HepG2 (cell line): ENCODE data around the gene GPAM. TPM values are rescaled to one million over a fixed set of nuclear protein-coding genes. Genes with fewer than 3 reads are reported as not detected.

Experiments
- CREM ChIP-seq, 2 experiments: sonication (generic) in 1 of 2; formaldehyde crosslinking in 1 of 2; IDR thresholded peaks; 2 replicates each; pipeline versions ENCODE4 v1.4.0 to v1.6.1; 2016 to 2020; ENCODE audit warnings: antibody characterized with exemption in 1 of 2, mild to moderate bottlenecking in 1 of 2, missing genetic modification reagents in 1 of 2
- FOXA1 ChIP-seq, 2 experiments: fragments of 450-650 bp in 1 of 2; sonication (generic) in 1 of 2; formaldehyde crosslinking in 1 of 2; IDR thresholded peaks; 2 replicates each; pipeline versions ENCODE4 v1.4.0 to v1.6.1; 2016 to 2020; ENCODE audit warnings: missing genetic modification reagents in 1 of 2
- FOXK2 ChIP-seq: fragments of 450-650 bp; IDR thresholded peaks from 2 replicates; pipeline ENCODE4 v1.6.1; 2016
- HMG20A ChIP-seq: IDR thresholded peaks from 2 replicates; pipeline ENCODE4 v1.6.1; 2016; ENCODE audit warnings: borderline replicate concordance
- MAFF ChIP-seq: IDR thresholded peaks from 2 replicates; pipeline ENCODE4 v1.6.1; 2011; ENCODE audit warnings: low read depth, low read length, improper control_type of control experiment
- NCOR1 ChIP-seq: fragments of 200-600 bp; sonication (generic); IDR thresholded peaks from 2 replicates; pipeline ENCODE4 v1.7.0; 2017; ENCODE audit warnings: antibody characterized with exemption, low read length, borderline replicate concordance
- RBFOX2 ChIP-seq: fragments of 200-400 bp; formaldehyde crosslinking; IDR thresholded peaks from 2 replicates; pipeline ENCODE4 v1.6.1; 2017; ENCODE audit warnings: low read depth, mild to moderate bottlenecking, low read length
- RFX1 ChIP-seq: fragments of 450-650 bp; IDR thresholded peaks from 2 replicates; pipeline ENCODE4 v1.6.1; 2017
- STAG1 ChIP-seq: sonication (generic); formaldehyde crosslinking; IDR thresholded peaks from 2 replicates; pipeline ENCODE4 v1.4.0; 2020; ENCODE audit warnings: missing genetic modification reagents
- TBX2 ChIP-seq: sonication (generic); formaldehyde crosslinking; IDR thresholded peaks from 2 replicates; pipeline ENCODE4 v1.5.0; 2020; ENCODE audit warnings: missing genetic modification reagents, mild to moderate bottlenecking, borderline replicate concordance
- ZEB1 ChIP-seq: IDR thresholded peaks from 2 replicates; pipeline ENCODE4 v1.6.1; 2012; ENCODE audit warnings: mild to moderate bottlenecking, low read depth, inconsistent platforms; ENCODE audit not compliant: insufficient replicate concordance
- ZNF720 ChIP-seq: sonication (generic); formaldehyde crosslinking; IDR thresholded peaks from 2 replicates; pipeline ENCODE4 v1.4.0; 2020; ENCODE audit warnings: missing genetic modification reagents
- polyA plus RNA-seq, 8 experiments: library from polyadenylated mRNA; depleted of rRNA in 3 of 8; stranded (reverse) in 7 of 8; unstranded in 1 of 8; fragments of >200 nt; fragmentation: Illumina TruSeq in 4 of 8; extraction: Trizol in 4 of 8; gene quantifications; 2 replicates each; pipeline versions ENCODE4 v1.2.1 to v1.2.3, GENCODE V29; 2011 to 2016; ENCODE audit warnings: low read depth in 4 of 8, missing spikeins in 1 of 8, mixed read lengths in 1 of 8; ENCODE audit not compliant: insufficient read depth in 1 of 8
- total RNA-seq, 5 experiments: library from RNA; depleted of rRNA; stranded (reverse); fragments of >200 nt; fragmentation: Illumina TruSeq; extraction: Trizol; gene quantifications; 2 replicates each; pipeline ENCODE4 v1.2.3, GENCODE V29; 2016; ENCODE audit warnings: low read depth in 1 of 5
- TF ChIP-seq, protein P1 (sequence below): sonication (generic); formaldehyde crosslinking; IDR thresholded peaks from 2 replicates; pipeline ENCODE4 v1.5.1; 2020; ENCODE audit warnings: mild to moderate bottlenecking, missing genetic modification reagents, borderline replicate concordance
- TF ChIP-seq, protein P2 (sequence below): sonication (generic); formaldehyde crosslinking; IDR thresholded peaks from 2 replicates; pipeline ENCODE4 v1.5.0; 2020; ENCODE audit warnings: mild to moderate bottlenecking, missing genetic modification reagents
- TF ChIP-seq, protein P3 (sequence below): sonication (generic); formaldehyde crosslinking; IDR thresholded peaks from 2 replicates; pipeline ENCODE4 v1.5.0; 2020; ENCODE audit warnings: mild to moderate bottlenecking, missing genetic modification reagents, borderline replicate concordance

Gene GPAM
- total and polyA plus RNA-seq, 2 of the 13 experiments (the other 11 are each of a cell fraction or from before 2014, with no cell fraction given), result 36.8 to 140 TPM

DNA sequence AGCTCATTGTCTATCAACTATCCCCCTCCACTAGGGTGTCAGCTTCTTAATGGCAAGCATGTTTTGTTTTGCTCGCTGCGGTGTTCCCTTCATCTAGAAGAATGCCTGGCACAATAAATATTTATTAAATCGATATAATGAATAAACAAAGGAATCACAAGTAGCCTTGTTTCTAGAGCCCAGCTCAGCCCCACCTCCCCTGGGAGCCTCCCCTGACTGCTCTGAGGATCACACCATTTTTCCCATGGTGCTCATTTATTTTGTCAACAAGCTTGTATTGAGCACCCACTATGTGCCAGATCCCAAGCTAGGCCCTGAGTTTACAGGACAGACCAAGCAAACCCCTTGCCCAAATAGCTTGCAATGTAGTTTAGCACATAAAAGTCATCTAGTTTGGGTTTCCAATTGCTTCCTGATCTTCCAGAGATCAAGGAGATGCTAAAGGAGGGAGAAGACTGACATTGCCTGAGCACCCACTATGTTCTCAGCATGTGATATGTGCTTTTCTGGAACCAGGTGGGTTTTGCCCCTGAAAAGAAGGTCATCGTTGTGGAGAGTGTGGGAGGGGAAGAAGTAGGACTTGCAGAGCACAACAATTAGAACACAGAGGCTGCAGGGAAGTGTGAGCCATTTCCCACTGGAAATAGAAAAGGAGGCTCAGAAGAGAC is 42.3 kb upstream of the GPAM start (continued):
- TF ChIP-seq, protein P1, sequence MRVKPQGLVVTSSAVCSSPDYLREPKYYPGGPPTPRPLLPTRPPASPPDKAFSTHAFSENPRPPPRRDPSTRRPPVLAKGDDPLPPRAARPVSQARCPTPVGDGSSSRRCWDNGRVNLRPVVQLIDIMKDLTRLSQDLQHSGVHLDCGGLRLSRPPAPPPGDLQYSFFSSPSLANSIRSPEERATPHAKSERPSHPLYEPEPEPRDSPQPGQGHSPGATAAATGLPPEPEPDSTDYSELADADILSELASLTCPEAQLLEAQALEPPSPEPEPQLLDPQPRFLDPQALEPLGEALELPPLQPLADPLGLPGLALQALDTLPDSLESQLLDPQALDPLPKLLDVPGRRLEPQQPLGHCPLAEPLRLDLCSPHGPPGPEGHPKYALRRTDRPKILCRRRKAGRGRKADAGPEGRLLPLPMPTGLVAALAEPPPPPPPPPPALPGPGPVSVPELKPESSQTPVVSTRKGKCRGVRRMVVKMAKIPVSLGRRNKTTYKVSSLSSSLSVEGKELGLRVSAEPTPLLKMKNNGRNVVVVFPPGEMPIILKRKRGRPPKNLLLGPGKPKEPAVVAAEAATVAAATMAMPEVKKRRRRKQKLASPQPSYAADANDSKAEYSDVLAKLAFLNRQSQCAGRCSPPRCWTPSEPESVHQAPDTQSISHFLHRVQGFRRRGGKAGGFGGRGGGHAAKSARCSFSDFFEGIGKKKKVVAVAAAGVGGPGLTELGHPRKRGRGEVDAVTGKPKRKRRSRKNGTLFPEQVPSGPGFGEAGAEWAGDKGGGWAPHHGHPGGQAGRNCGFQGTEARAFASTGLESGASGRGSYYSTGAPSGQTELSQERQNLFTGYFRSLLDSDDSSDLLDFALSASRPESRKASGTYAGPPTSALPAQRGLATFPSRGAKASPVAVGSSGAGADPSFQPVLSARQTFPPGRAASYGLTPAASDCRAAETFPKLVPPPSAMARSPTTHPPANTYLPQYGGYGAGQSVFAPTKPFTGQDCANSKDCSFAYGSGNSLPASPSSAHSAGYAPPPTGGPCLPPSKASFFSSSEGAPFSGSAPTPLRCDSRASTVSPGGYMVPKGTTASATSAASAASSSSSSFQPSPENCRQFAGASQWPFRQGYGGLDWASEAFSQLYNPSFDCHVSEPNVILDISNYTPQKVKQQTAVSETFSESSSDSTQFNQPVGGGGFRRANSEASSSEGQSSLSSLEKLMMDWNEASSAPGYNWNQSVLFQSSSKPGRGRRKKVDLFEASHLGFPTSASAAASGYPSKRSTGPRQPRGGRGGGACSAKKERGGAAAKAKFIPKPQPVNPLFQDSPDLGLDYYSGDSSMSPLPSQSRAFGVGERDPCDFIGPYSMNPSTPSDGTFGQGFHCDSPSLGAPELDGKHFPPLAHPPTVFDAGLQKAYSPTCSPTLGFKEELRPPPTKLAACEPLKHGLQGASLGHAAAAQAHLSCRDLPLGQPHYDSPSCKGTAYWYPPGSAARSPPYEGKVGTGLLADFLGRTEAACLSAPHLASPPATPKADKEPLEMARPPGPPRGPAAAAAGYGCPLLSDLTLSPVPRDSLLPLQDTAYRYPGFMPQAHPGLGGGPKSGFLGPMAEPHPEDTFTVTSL (CRISPR knock-in tag), result no peak
- TF ChIP-seq TBX2 (CRISPR knock-in tag) (no peak), ZEB1 (peak; percentile 64), STAG1 (CRISPR knock-in tag) (no peak), FOXA1 (IDR thresholded peaks at IDR 0.05) (no peak), FOXA1 (CRISPR knock-in tag; IDR thresholded peaks at IDR 0.05) (peak; percentile 71), FOXK2 (peak; percentile 10; the same call in 1 of the 2 replicates), ZNF720 (CRISPR knock-in tag) (no peak), HMG20A (CRISPR knock-in tag) (no peak), NCOR1 (peak; percentile 28; the same call in 1 of the 2 replicates), RFX1 (no peak), RBFOX2 (peak; percentile 3; the same call in 1 of the 2 replicates), MAFF (no peak), CREM (IDR thresholded peaks at IDR 0.05) (peak; percentile 51; the same call in 1 of the 2 replicates), CREM (CRISPR knock-in tag; IDR thresholded peaks at IDR 0.05) (no peak)
- TF ChIP-seq, protein P2, sequence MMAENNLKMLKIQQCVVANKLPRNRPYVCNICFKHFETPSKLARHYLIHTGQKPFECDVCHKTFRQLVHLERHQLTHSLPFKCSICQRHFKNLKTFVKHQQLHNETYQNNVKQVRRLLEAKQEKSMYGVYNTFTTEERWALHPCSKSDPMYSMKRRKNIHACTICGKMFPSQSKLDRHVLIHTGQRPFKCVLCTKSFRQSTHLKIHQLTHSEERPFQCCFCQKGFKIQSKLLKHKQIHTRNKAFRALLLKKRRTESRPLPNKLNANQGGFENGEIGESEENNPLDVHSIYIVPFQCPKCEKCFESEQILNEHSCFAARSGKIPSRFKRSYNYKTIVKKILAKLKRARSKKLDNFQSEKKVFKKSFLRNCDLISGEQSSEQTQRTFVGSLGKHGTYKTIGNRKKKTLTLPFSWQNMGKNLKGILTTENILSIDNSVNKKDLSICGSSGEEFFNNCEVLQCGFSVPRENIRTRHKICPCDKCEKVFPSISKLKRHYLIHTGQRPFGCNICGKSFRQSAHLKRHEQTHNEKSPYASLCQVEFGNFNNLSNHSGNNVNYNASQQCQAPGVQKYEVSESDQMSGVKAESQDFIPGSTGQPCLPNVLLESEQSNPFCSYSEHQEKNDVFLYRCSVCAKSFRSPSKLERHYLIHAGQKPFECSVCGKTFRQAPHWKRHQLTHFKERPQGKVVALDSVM, result peak; percentile 41; the same call in 1 of the 2 replicates
- TF ChIP-seq, protein P3, sequence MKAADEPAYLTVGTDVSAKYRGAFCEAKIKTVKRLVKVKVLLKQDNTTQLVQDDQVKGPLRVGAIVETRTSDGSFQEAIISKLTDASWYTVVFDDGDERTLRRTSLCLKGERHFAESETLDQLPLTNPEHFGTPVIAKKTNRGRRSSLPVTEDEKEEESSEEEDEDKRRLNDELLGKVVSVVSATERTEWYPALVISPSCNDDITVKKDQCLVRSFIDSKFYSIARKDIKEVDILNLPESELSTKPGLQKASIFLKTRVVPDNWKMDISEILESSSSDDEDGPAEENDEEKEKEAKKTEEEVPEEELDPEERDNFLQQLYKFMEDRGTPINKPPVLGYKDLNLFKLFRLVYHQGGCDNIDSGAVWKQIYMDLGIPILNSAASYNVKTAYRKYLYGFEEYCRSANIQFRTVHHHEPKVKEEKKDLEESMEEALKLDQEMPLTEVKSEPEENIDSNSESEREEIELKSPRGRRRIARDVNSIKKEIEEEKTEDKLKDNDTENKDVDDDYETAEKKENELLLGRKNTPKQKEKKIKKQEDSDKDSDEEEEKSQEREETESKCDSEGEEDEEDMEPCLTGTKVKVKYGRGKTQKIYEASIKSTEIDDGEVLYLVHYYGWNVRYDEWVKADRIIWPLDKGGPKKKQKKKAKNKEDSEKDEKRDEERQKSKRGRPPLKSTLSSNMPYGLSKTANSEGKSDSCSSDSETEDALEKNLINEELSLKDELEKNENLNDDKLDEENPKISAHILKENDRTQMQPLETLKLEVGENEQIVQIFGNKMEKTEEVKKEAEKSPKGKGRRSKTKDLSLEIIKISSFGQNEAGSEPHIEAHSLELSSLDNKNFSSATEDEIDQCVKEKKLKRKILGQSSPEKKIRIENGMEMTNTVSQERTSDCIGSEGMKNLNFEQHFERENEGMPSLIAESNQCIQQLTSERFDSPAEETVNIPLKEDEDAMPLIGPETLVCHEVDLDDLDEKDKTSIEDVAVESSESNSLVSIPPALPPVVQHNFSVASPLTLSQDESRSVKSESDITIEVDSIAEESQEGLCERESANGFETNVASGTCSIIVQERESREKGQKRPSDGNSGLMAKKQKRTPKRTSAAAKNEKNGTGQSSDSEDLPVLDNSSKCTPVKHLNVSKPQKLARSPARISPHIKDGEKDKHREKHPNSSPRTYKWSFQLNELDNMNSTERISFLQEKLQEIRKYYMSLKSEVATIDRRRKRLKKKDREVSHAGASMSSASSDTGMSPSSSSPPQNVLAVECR (CRISPR knock-in tag), result no peak; the same call in 1 of the 2 replicates
